ENCODE measurements around the gene DCPS.
A peak's percentile ranks its signal among the peaks of the same experiment; 100 is the strongest.

Gene DCPS

GRCh38 chr11:126390272-126390867, 86.5 kb downstream of the DCPS start:
- TF ChIP-seq TAF1 (IDR thresholded peaks at IDR 0.05; ENCODE audit: borderline replicate concordance, insufficient read depth, low read length) = no peak
- no peak for TF ChIP-seq SIN3A (IDR thresholded peaks at IDR 0.05; ENCODE audit: borderline replicate concordance, insufficient read depth, low read length)
- TF ChIP-seq POLR2AphosphoS5 (IDR thresholded peaks at IDR 0.05; ENCODE audit: low read depth, low read length) = no peak
- TF ChIP-seq FOXP2 (optimal IDR thresholded peaks at IDR 0.05; ENCODE audit: borderline replicate concordance, extremely low read depth, extremely low read length, insufficient read depth) = no peak
- no peak for TF ChIP-seq REST (IDR thresholded peaks at IDR 0.05; ENCODE audit: insufficient read depth in 1 of 2, low read depth in 2 of 2, low read length in 2 of 2)

- no peak for TF ChIP-seq TAF1 (IDR thresholded peaks at IDR 0.05; ENCODE audit: borderline replicate concordance, insufficient read depth, low read length)
- no peak for TF ChIP-seq POLR2AphosphoS5 (IDR thresholded peaks at IDR 0.05; ENCODE audit: low read depth, low read length)
- no peak for TF ChIP-seq FOXP2 (optimal IDR thresholded peaks at IDR 0.05; ENCODE audit: borderline replicate concordance, extremely low read depth, extremely low read length, insufficient read depth)
- no peak for TF ChIP-seq SIN3A (IDR thresholded peaks at IDR 0.05; ENCODE audit: borderline replicate concordance, insufficient read depth, low read length)
- no peak for TF ChIP-seq REST (IDR thresholded peaks at IDR 0.05; ENCODE audit: insufficient read depth in 1 of 2, low read depth in 2 of 2, low read length in 2 of 2)
Measured at GRCh38 chr11:126391286-126391954, 87.6 kb downstream of the DCPS start.

DNA sequence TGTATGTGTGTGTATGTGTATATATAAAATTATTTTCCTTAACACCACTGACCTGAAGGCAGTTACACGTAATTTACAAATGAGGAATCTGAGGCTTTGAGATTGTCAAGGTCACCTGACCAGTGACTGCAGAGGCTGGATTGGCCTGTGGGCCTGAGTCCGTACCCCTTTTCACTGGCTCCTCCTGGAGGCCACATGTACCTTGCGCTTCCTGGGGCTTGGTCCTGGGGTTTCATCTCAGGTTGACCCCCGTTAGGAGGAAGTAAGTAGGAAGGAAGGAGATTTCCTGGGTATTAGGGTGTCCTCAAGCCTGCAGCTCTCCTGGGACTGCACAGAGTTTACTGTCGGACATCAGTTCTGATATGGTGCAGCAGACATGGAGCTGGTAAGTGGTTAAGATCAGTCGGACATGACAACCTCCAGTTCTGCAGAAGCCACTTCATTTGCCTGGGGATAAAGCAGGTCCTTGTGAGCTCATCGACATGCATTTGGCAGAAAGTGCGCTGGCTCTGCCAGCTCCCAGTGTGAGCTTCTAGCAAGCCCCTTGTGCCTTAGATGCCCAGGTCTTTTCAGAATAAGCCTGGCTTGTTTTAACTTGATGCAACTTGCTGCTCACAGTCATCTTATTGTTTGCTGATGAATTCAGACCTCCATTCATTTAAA, 88.2 kb downstream of the DCPS start:
- TF ChIP-seq SIN3A (IDR thresholded peaks at IDR 0.05; ENCODE audit: borderline replicate concordance, insufficient read depth, low read length) = no peak
- no peak for TF ChIP-seq POLR2AphosphoS5 (IDR thresholded peaks at IDR 0.05; ENCODE audit: low read depth, low read length)
- TF ChIP-seq REST (IDR thresholded peaks at IDR 0.05; ENCODE audit: insufficient read depth in 1 of 2, low read depth in 2 of 2, low read length in 2 of 2) = no peak
- TF ChIP-seq TAF1 (IDR thresholded peaks at IDR 0.05; ENCODE audit: borderline replicate concordance, insufficient read depth, low read length) = no peak
- TF ChIP-seq FOXP2 (optimal IDR thresholded peaks at IDR 0.05; ENCODE audit: borderline replicate concordance, extremely low read depth, extremely low read length, insufficient read depth) = no peak

- no peak for TF ChIP-seq POLR2AphosphoS5 (IDR thresholded peaks at IDR 0.05; ENCODE audit: low read depth, low read length)
- TF ChIP-seq FOXP2 (optimal IDR thresholded peaks at IDR 0.05; ENCODE audit: borderline replicate concordance, extremely low read depth, extremely low read length, insufficient read depth) = no peak
- no peak for TF ChIP-seq TAF1 (IDR thresholded peaks at IDR 0.05; ENCODE audit: borderline replicate concordance, insufficient read depth, low read length)
- no peak for TF ChIP-seq SIN3A (IDR thresholded peaks at IDR 0.05; ENCODE audit: borderline replicate concordance, insufficient read depth, low read length)
- peak in 1 of 2 experiments; percentile 20; a peak in 1 of 4 replicates for TF ChIP-seq REST (IDR thresholded peaks at IDR 0.05; ENCODE audit: insufficient read depth in 1 of 2, low read depth in 2 of 2, low read length in 2 of 2)
Measured at GRCh38 chr11:126392633-126393013, 88.8 kb downstream of the DCPS start.

Measured in PFSK-1 (cell line).